ENCODE results near the gene TEX22.
"Not testable (repeated sequence)": the region's sequence is repeated elsewhere in the genome, so short reads cannot be mapped to it uniquely, and the experiment has no call there.

The TEX22 gene

GRCh38 chr14:105398044-105398725, at the start of gene TEX22:
TSS of gene TEX22 (plus strand) at chr14:105398538. CDS start at chr14:105399341, 803 bp downstream.
- DNase-seq: peak; percentile 94

- DNase-seq: peak; percentile 31
Observed at GRCh38 chr14:105348945-105349699, 49.2 kb upstream of the TEX22 start.

GRCh38 chr14:105349992-105350391, 48.3 kb upstream of the TEX22 start:
- peak; percentile 14 for DNase-seq

GRCh38 chr14:105350450-105351244, 47.7 kb upstream of the TEX22 start:
- peak; percentile 23 for DNase-seq

- DNase-seq: no peak
Observed at GRCh38 chr14:105351410-105351809, 46.9 kb upstream of the TEX22 start.

- DNase-seq: peak; percentile 80
Observed at GRCh38 chr14:105351920-105352851, 46.2 kb upstream of the TEX22 start.

GRCh38 chr14:105353136-105353535, 45.2 kb upstream of the TEX22 start:
- DNase-seq: no peak

GRCh38 chr14:105354541-105354940, 43.8 kb upstream of the TEX22 start:
- peak; percentile 16 for DNase-seq

- no peak for DNase-seq
Observed at GRCh38 chr14:105355049-105355575, 43.2 kb upstream of the TEX22 start.

GRCh38 chr14:105355850-105356604, 42.3 kb upstream of the TEX22 start:
- peak; percentile 23 for DNase-seq

GRCh38 chr14:105356927-105357326, 41.4 kb upstream of the TEX22 start:
- DNase-seq: no peak

GRCh38 chr14:105357626-105358025, 40.7 kb upstream of the TEX22 start:
- no peak for DNase-seq

GRCh38 chr14:105358140-105358846, 40.0 kb upstream of the TEX22 start:
- no peak for DNase-seq

- no peak for DNase-seq
Observed at GRCh38 chr14:105358943-105359342, 39.4 kb upstream of the TEX22 start.

GRCh38 chr14:105361412-105361811, 36.9 kb upstream of the TEX22 start:
- not testable (repeated sequence) for DNase-seq

GRCh38 chr14:105363847-105364708, 34.3 kb upstream of the TEX22 start:
- DNase-seq: peak; percentile 29

- DNase-seq: no peak
Observed at GRCh38 chr14:105365101-105365500, 33.2 kb upstream of the TEX22 start.

GRCh38 chr14:105365681-105366080, 32.7 kb upstream of the TEX22 start:
- no peak for DNase-seq

GRCh38 chr14:105366386-105367074, 31.8 kb upstream of the TEX22 start:
- DNase-seq: no peak

Data from left hindlimb (tissue), 1 donor.